ENCODE results near the gene GAMT.

DNA sequence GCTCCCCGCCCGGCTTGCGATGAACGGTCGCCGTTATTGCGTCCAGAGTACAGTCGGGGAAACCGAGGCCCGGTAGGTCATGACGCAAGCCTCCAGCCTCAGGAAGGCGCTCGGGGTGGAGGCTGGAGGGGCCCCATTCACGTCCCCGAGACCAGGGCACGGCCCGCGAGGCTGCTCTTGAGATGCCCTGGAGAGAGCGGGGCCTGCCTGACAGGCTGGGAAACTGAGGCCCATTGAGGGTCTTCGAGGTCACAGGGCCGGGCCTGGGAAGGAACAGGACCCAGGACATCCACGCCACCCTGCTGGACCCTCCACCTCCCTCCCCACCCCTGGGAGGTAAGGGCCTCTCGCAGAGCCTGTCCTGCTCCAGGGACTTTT is 17.3 kb downstream of the GAMT start:
- TF ChIP-seq, protein P1, sequence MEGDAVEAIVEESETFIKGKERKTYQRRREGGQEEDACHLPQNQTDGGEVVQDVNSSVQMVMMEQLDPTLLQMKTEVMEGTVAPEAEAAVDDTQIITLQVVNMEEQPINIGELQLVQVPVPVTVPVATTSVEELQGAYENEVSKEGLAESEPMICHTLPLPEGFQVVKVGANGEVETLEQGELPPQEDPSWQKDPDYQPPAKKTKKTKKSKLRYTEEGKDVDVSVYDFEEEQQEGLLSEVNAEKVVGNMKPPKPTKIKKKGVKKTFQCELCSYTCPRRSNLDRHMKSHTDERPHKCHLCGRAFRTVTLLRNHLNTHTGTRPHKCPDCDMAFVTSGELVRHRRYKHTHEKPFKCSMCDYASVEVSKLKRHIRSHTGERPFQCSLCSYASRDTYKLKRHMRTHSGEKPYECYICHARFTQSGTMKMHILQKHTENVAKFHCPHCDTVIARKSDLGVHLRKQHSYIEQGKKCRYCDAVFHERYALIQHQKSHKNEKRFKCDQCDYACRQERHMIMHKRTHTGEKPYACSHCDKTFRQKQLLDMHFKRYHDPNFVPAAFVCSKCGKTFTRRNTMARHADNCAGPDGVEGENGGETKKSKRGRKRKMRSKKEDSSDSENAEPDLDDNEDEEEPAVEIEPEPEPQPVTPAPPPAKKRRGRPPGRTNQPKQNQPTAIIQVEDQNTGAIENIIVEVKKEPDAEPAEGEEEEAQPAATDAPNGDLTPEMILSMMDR (IDR thresholded peaks at IDR 0.05), result no peak
- no peak for TF ChIP-seq POLR2AphosphoS5 (IDR thresholded peaks at IDR 0.05)
